ENCODE measurements around the gene DDIAS.
"Not testable (repeated sequence)": the region's sequence is repeated elsewhere in the genome, so short reads cannot be mapped to it uniquely, and the experiment has no call there.

DNA sequence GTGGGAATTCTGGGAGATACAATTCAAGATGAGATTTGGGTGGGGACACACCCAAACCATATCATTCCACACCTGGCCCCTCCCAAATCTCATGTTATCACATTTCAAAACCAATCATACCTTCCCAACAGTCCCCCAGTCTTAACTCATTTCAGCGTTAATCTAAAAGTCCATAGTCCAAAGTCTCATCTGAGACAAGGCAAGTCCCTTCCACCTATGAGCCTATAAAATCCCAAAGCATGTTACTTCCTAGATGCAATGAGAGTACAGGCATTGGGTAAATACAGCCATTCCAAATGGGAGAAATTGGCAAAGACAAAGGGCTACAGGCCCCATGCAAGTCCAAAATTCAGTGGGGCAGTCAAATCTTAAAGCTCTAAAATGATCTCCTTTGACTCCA, 41.9 kb downstream of the DDIAS start:
- TF ChIP-seq, protein P1, sequence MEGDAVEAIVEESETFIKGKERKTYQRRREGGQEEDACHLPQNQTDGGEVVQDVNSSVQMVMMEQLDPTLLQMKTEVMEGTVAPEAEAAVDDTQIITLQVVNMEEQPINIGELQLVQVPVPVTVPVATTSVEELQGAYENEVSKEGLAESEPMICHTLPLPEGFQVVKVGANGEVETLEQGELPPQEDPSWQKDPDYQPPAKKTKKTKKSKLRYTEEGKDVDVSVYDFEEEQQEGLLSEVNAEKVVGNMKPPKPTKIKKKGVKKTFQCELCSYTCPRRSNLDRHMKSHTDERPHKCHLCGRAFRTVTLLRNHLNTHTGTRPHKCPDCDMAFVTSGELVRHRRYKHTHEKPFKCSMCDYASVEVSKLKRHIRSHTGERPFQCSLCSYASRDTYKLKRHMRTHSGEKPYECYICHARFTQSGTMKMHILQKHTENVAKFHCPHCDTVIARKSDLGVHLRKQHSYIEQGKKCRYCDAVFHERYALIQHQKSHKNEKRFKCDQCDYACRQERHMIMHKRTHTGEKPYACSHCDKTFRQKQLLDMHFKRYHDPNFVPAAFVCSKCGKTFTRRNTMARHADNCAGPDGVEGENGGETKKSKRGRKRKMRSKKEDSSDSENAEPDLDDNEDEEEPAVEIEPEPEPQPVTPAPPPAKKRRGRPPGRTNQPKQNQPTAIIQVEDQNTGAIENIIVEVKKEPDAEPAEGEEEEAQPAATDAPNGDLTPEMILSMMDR (IDR thresholded peaks at IDR 0.05): not testable (repeated sequence)
- not testable (repeated sequence) for TF ChIP-seq POLR2A (IDR thresholded peaks at IDR 0.05)

Data from uterus (tissue), 2 donors.